M059J (cell line): ENCODE measurements around the gene TRIM15. TPM values are rescaled to one million over a fixed set of nuclear protein-coding genes. Genes with fewer than 3 reads are reported as not detected.
"Not testable (repeated sequence)": the region's sequence is repeated elsewhere in the genome, so short reads cannot be mapped to it uniquely, and the experiment has no call there.

Experiments
- DNase-seq: peaks from one replicate; pipeline ENCODE4 v3.0.0-alpha.2; 2012; ENCODE audit warnings: low read depth
- total RNA-seq: library from RNA; depleted of rRNA; stranded (reverse); fragments of >200 nt; shearing (Covaris generic); gene quantifications from 2 replicates; pipeline ENCODE4 v1.2.3, GENCODE V29; 2014

The TRIM15 gene
- total RNA-seq, 1 experiment from 2014 or later, result not detected

- no peak for DNase-seq
These were observed 869 bp upstream of the TRIM15 start for GRCh38 chr6:30162265-30163089.

- DNase-seq, result peak; percentile 25
These were observed 740 bp downstream of the TRIM15 start for GRCh38 chr6:30163918-30164654.

GRCh38 chr6:30164714-30165113 is 1.4 kb downstream of the TRIM15 start:
- DNase-seq, result no peak

GRCh38 chr6:30165238-30165637 is 1.9 kb downstream of the TRIM15 start:
- DNase-seq, result not testable (repeated sequence)

- no peak for DNase-seq
These were observed 3.8 kb downstream of the TRIM15 start for GRCh38 chr6:30167101-30167500.

- no peak for DNase-seq
These were observed 5.4 kb downstream of the TRIM15 start for GRCh38 chr6:30168741-30169140.

- DNase-seq, result peak; percentile 70
These were observed 6.6 kb downstream of the TRIM15 start for GRCh38 chr6:30169658-30170614.

- DNase-seq, result no peak
These were observed 8.5 kb downstream of the TRIM15 start for GRCh38 chr6:30171677-30172471.

GRCh38 chr6:30172681-30173080 is 9.3 kb downstream of the TRIM15 start:
- no peak for DNase-seq

- DNase-seq, result no peak
These were observed 12.4 kb downstream of the TRIM15 start for GRCh38 chr6:30175765-30176164.

- no peak for DNase-seq
These were observed 15.5 kb downstream of the TRIM15 start for GRCh38 chr6:30178837-30179236.

- DNase-seq, result no peak
These were observed 16.8 kb downstream of the TRIM15 start for GRCh38 chr6:30180145-30180544.

GRCh38 chr6:30184417-30185031 is 21.2 kb downstream of the TRIM15 start:
- DNase-seq, result no peak

GRCh38 chr6:30185846-30186484 is 22.6 kb downstream of the TRIM15 start:
- DNase-seq, result no peak

- no peak for DNase-seq
These were observed 25.2 kb downstream of the TRIM15 start for GRCh38 chr6:30188541-30188940.

GRCh38 chr6:30192076-30192475 is 28.7 kb downstream of the TRIM15 start:
- no peak for DNase-seq

- DNase-seq, result no peak
These were observed 31.7 kb downstream of the TRIM15 start for GRCh38 chr6:30194797-30195690.

GRCh38 chr6:30195951-30196350 is 32.6 kb downstream of the TRIM15 start:
- DNase-seq, result no peak

- DNase-seq, result no peak
These were observed 33.0 kb downstream of the TRIM15 start for GRCh38 chr6:30196376-30196775.
